ENCODE measurements around the gene SHQ1.

The SHQ1 gene

GRCh38 chr3:72761410-72761809 is 86.8 kb downstream of the SHQ1 start:
- H3K4me3 ChIP-seq (ENCODE audit: control insufficient read depth, low read depth, low read length) = no peak overlapping the region
- DNase-seq (ENCODE audit: low read depth) = no peak
- no peak for TF ChIP-seq CTCF (conservative IDR thresholded peaks at IDR 0.05; ENCODE audit: control insufficient read depth, insufficient read depth, low read depth, low read length)

- no peak overlapping the region for H3K4me3 ChIP-seq (ENCODE audit: control insufficient read depth, low read depth, low read length)
- TF ChIP-seq CTCF (conservative IDR thresholded peaks at IDR 0.05; ENCODE audit: control insufficient read depth, insufficient read depth, low read depth, low read length) = no peak
- DNase-seq (ENCODE audit: low read depth) = no peak
These were observed 88.0 kb downstream of the SHQ1 start for GRCh38 chr3:72760225-72760624.

- DNase-seq (ENCODE audit: low read depth) = no peak
- H3K4me3 ChIP-seq (ENCODE audit: control insufficient read depth, low read depth, low read length) = no peak overlapping the region
- TF ChIP-seq CTCF (conservative IDR thresholded peaks at IDR 0.05; ENCODE audit: control insufficient read depth, insufficient read depth, low read depth, low read length) = no peak
These were observed 91.3 kb downstream of the SHQ1 start for GRCh38 chr3:72756900-72757299.

GRCh38 chr3:72754582-72754981 is 93.7 kb downstream of the SHQ1 start:
- no peak for TF ChIP-seq CTCF (conservative IDR thresholded peaks at IDR 0.05; ENCODE audit: control insufficient read depth, insufficient read depth, low read depth, low read length)
- no peak for DNase-seq (ENCODE audit: low read depth)
- H3K4me3 ChIP-seq (ENCODE audit: control insufficient read depth, low read depth, low read length) = no peak overlapping the region

GRCh38 chr3:72753495-72753894 is 94.8 kb downstream of the SHQ1 start:
- no peak overlapping the region for H3K4me3 ChIP-seq (ENCODE audit: control insufficient read depth, low read depth, low read length)
- TF ChIP-seq CTCF (conservative IDR thresholded peaks at IDR 0.05; ENCODE audit: control insufficient read depth, insufficient read depth, low read depth, low read length) = no peak
- DNase-seq (ENCODE audit: low read depth) = no peak

- TF ChIP-seq CTCF (conservative IDR thresholded peaks at IDR 0.05; ENCODE audit: control insufficient read depth, insufficient read depth, low read depth, low read length) = no peak
- no peak overlapping the region for H3K4me3 ChIP-seq (ENCODE audit: control insufficient read depth, low read depth, low read length)
- no peak for DNase-seq (ENCODE audit: low read depth)
These were observed 97.8 kb downstream of the SHQ1 start for GRCh38 chr3:72750405-72750965.

GRCh38 chr3:72748659-72749058 is 99.6 kb downstream of the SHQ1 start:
- TF ChIP-seq CTCF (conservative IDR thresholded peaks at IDR 0.05; ENCODE audit: control insufficient read depth, insufficient read depth, low read depth, low read length) = no peak
- DNase-seq (ENCODE audit: low read depth) = no peak
- H3K4me3 ChIP-seq (ENCODE audit: control insufficient read depth, low read depth, low read length) = no peak overlapping the region
